CD14-positive monocyte (primary cell): Measurements from ENCODE around the gene PHAF1. TPM values are rescaled to one million over a fixed set of nuclear protein-coding genes. Genes with fewer than 3 reads are reported as not detected.

Source experiments
- DNase-seq, 3 donors: peaks; one replicate each; pipeline ENCODE4 v3.0.0-alpha.2; 2011 to 2022
- H2AFZ ChIP-seq: 2 replicates; pipeline ENCODE4 v1.6.0; 2012; ENCODE audit warnings: mild to moderate bottlenecking, low read depth, low read length, inconsistent platforms; ENCODE audit not compliant: insufficient read depth, poor library complexity, severe bottlenecking
- H3K27ac ChIP-seq, 2 donors: 1 replicate in 1 of 2; 2 replicates in 1 of 2; pipeline ENCODE4 v1.5.1; 2012 to 2013; ENCODE audit warnings: low read length in 2 of 2, control low read depth in 1 of 2, inconsistent platforms in 1 of 2, low read depth in 1 of 2, mild to moderate bottlenecking in 1 of 2
- H3K27me3 ChIP-seq, 2 donors: one replicate each; pipeline versions ENCODE4 v1.6.0 to v1.6.1; 2011 to 2013; ENCODE audit warnings: low read length in 2 of 2; ENCODE audit not compliant: control insufficient read depth in 2 of 2, insufficient read depth in 2 of 2
- H3K36me3 ChIP-seq, 2 donors: replicated peaks in 1 of 2; 1 replicate in 1 of 2; 2 replicates in 1 of 2; pipeline versions ENCODE4 v1.5.1 to v1.6.1; 2012 to 2013; ENCODE audit warnings: low read length in 2 of 2, control low read depth in 1 of 2, inconsistent platforms in 1 of 2, mild to moderate bottlenecking in 1 of 2; ENCODE audit not compliant: insufficient read depth in 2 of 2, control insufficient read depth in 1 of 2
- H3K4me1 ChIP-seq, 2 donors: 1 replicate in 1 of 2; 2 replicates in 1 of 2; pipeline versions ENCODE4 v1.5.1 to v1.6.1; 2012 to 2013; ENCODE audit warnings: low read length in 2 of 2, control low read depth in 1 of 2, inconsistent platforms in 1 of 2, mild to moderate bottlenecking in 1 of 2, moderate library complexity in 1 of 2; ENCODE audit not compliant: insufficient read depth in 2 of 2, control insufficient read depth in 1 of 2
- H3K4me2 ChIP-seq: replicated peaks from 2 replicates; pipeline ENCODE3; 2012; ENCODE audit warnings: low read length, moderate library complexity, mild to moderate bottlenecking; ENCODE audit not compliant: poor library complexity, severe bottlenecking; ENCODE audit errors: extremely low read depth
- H3K4me3 ChIP-seq, 3 experiments: fragments of 200-600 bp in 1 of 3; sonication (generic) in 1 of 3; replicated peaks in 1 of 3; 1 replicate in 2 of 3; 2 replicates in 1 of 3; pipeline ENCODE4 v1.5.1; 2011 to 2013; ENCODE audit warnings: low read length in 3 of 3, mild to moderate bottlenecking in 3 of 3, control low read depth in 2 of 3, low read depth in 2 of 3, inconsistent platforms in 1 of 3, moderate library complexity in 1 of 3
- H3K79me2 ChIP-seq: 2 replicates; pipeline ENCODE4 v1.6.0; 2012; ENCODE audit warnings: mild to moderate bottlenecking, control low read depth, inconsistent platforms, low read length, moderate library complexity; ENCODE audit not compliant: insufficient read depth
- H3K9ac ChIP-seq: 2 replicates; pipeline ENCODE4 v1.6.0; 2017; ENCODE audit warnings: low read length, mild to moderate bottlenecking; ENCODE audit not compliant: insufficient read depth, poor library complexity, severe bottlenecking
- H3K9me3 ChIP-seq, 2 donors: replicated peaks in 1 of 2; 1 replicate in 1 of 2; 2 replicates in 1 of 2; pipeline versions ENCODE4 v1.5.1 to v1.6.1; 2012 to 2013; ENCODE audit warnings: low read length in 2 of 2, control low read depth in 1 of 2; ENCODE audit not compliant: control insufficient read depth in 1 of 2, insufficient read depth in 1 of 2
- H4K20me1 ChIP-seq: 2 replicates; pipeline ENCODE4 v1.6.0; 2012; ENCODE audit warnings: mild to moderate bottlenecking, low read length, control low read depth, moderate library complexity; ENCODE audit not compliant: insufficient read depth
- H3K27ac Mint-ChIP-seq, 7 donors: one replicate each; pipeline ENCODE4 v1.8.0; 2020; ENCODE audit warnings: mild to moderate bottlenecking in 7 of 7, mixed read lengths in 7 of 7, moderate library complexity in 6 of 7, inconsistent platforms in 2 of 7
- H3K27me3 Mint-ChIP-seq, 3 donors: one replicate each; pipeline ENCODE4 v1.8.0; 2021 to 2022; ENCODE audit warnings: low read depth in 3 of 3, mild to moderate bottlenecking in 3 of 3, mixed read lengths in 3 of 3, moderate library complexity in 3 of 3, inconsistent platforms in 1 of 3
- H3K36me3 Mint-ChIP-seq, 2 donors: one replicate each; pipeline ENCODE4 v1.8.0; 2020; ENCODE audit warnings: mixed read lengths in 2 of 2, inconsistent platforms in 1 of 2, mild to moderate bottlenecking in 1 of 2
- H3K4me1 Mint-ChIP-seq: one replicate; pipeline ENCODE4 v1.8.0; 2020; ENCODE audit warnings: mild to moderate bottlenecking, mixed read lengths
- H3K4me3 Mint-ChIP-seq, 2 donors: one replicate each; pipeline ENCODE4 v1.8.0; 2020; ENCODE audit warnings: mild to moderate bottlenecking in 2 of 2, mixed read lengths in 2 of 2, moderate library complexity in 1 of 2
- H3K9me3 Mint-ChIP-seq, 7 donors: one replicate each; pipeline ENCODE4 v1.8.0; 2020 to 2022; ENCODE audit warnings: mixed read lengths in 7 of 7, mild to moderate bottlenecking in 6 of 7, moderate library complexity in 6 of 7, inconsistent platforms in 2 of 7
- CTCF ChIP-seq: fragments of 200-600 bp; IDR thresholded peaks from one replicate; pipeline ENCODE4 v1.8.0; 2022; ENCODE audit warnings: antibody characterized with exemption, mild to moderate bottlenecking
- WGBS: methylation state at CpG from one replicate; pipeline ENCODE4 v1.1.5; 2013; ENCODE audit warnings: missing lambda C conversion rate; ENCODE audit not compliant: insufficient coverage; 5-methylcytosine and 5-hydroxymethylcytosine counted together
- intact Hi-C, 2 donors: fragments of 100-400 bp; cut with micrococcal nuclease; formaldehyde crosslinking; loops; one replicate each; pipeline versions ENCODE4 v1.15.0 to v1.15.1; 2023
- polyA plus RNA-seq, 3 donors: library from polyadenylated mRNA; depleted of rRNA in 1 of 3; unstranded in 2 of 3; stranded (reverse) in 1 of 3; fragments of 300-500 nt in 2 of 3; fragments of >200 nt in 1 of 3; fragmentation: Illumina TruSeq in 2 of 3; gene quantifications; 1 replicate in 2 of 3; 2 replicates in 1 of 3; pipeline ENCODE4 v1.2.3, GENCODE V29; 2012 to 2021

The PHAF1 gene
- polyA plus RNA-seq, 3 donors = 18.8 to 68.2 (median 26.5) TPM

GRCh38 chr16:67146523-67147357, 37.0 kb downstream of the PHAF1 start:
- Histone ChIP-seq H3K4me2 (no peak overlapping the region), H3K4me1 (peaks cover 8 to 17% of the 10 kb centered on the region in 2 donors), H3K27me3 (peaks cover 12 to 28% of the 10 kb centered on the region in 2 donors), H3K79me2 (no peaks in the 10 kb centered on the region), H3K4me3 (no peak overlapping the region), H3K36me3 (peaks cover 70 to 75% of the 10 kb centered on the region in 2 donors), H3K27ac (no peak overlapping the region), H3K9ac (no peak overlapping the region), H2AFZ (no peak overlapping the region), H3K9me3 (peaks cover 9 to 18% of the 10 kb centered on the region in 2 donors), H4K20me1 (peaks cover 90% of the 10 kb centered on the region)
- Mint-ChIP-seq H3K9me3 (peaks cover 7 to 17% (median 12%) of the 10 kb centered on the region in 7 donors), H3K4me3 (no peak overlapping the region), H3K36me3 (peaks cover 72 to 77% of the 10 kb centered on the region in 2 donors), H3K27ac (peak overlapping the region in 1 of 7 donors; percentile 7), H3K4me1 (peaks cover 5% of the 10 kb centered on the region), H3K27me3 (peaks cover 19 to 30% (median 26%) of the 10 kb centered on the region in 3 donors)
- intact Hi-C loops = no loop called here
- TF ChIP-seq CTCF = no peak
- 97% methylated on average over 5 of the region's 7 CpGs for WGBS
- DNase-seq = no peak

GRCh38 chr16:67147437-67148140, 37.8 kb downstream of the PHAF1 start:
- peaks cover 65 to 68% of the 10 kb centered on the region in 2 donors for H3K36me3 Mint-ChIP-seq
- peak overlapping the region in 1 of 7 donors; percentile 42 for H3K27ac Mint-ChIP-seq
- 98% methylated on average over 4 of the region's 4 CpGs for WGBS
- Histone ChIP-seq H3K27me3 (peaks cover 13 to 36% of the 10 kb centered on the region in 2 donors), H4K20me1 (peaks cover 83% of the 10 kb centered on the region), H2AFZ (no peak overlapping the region), H3K4me3 (no peak overlapping the region), H3K4me1 (peaks cover 8 to 17% of the 10 kb centered on the region in 2 donors), H3K79me2 (no peaks in the 10 kb centered on the region), H3K4me2 (no peak overlapping the region), H3K27ac (no peak overlapping the region), H3K9ac (no peak overlapping the region), H3K36me3 (peaks cover 62 to 67% of the 10 kb centered on the region in 2 donors), H3K9me3 (peaks cover 9 to 18% of the 10 kb centered on the region in 2 donors)
- H3K4me3 Mint-ChIP-seq = no peak overlapping the region
- H3K9me3 Mint-ChIP-seq = peaks cover 7 to 17% (median 12%) of the 10 kb centered on the region in 7 donors
- H3K27me3 Mint-ChIP-seq = peaks cover 27 to 39% (median 33%) of the 10 kb centered on the region in 3 donors
- intact Hi-C loops = no loop called here
- no peak for DNase-seq
- no peak for TF ChIP-seq CTCF
- H3K4me1 Mint-ChIP-seq = peaks cover 5% of the 10 kb centered on the region
